PFSK-1 (cell line): ENCODE measurements around the gene COL21A1.

Experiments used
- FOXP2 ChIP-seq: optimal IDR thresholded peaks from 2 replicates; pipeline ENCODE3; 2011; ENCODE audit warnings: borderline replicate concordance, control low read depth, inconsistent platforms; ENCODE audit not compliant: insufficient read depth; ENCODE audit errors: extremely low read length, extremely low read depth
- POLR2AphosphoS5 ChIP-seq: IDR thresholded peaks from 2 replicates; pipeline ENCODE4 v1.6.1; 2012; ENCODE audit warnings: low read depth, mild to moderate bottlenecking, control low read depth, low read length, moderate library complexity
- SIN3A ChIP-seq: IDR thresholded peaks from 2 replicates; pipeline ENCODE4 v1.6.1; 2012; ENCODE audit warnings: mild to moderate bottlenecking, low read length, moderate library complexity, borderline replicate concordance; ENCODE audit not compliant: insufficient read depth
- TAF1 ChIP-seq: IDR thresholded peaks from 2 replicates; pipeline ENCODE4 v1.6.1; 2012; ENCODE audit warnings: low read length, control low read depth, borderline replicate concordance; ENCODE audit not compliant: insufficient read depth
- TF ChIP-seq, protein P1 (sequence below), 2 experiments: IDR thresholded peaks; 2 replicates each; pipeline versions ENCODE4 v1.6.1 to v1.8.0; 2011 to 2012; ENCODE audit warnings: low read depth in 2 of 2, low read length in 2 of 2, control low read depth in 1 of 2, inconsistent platforms in 1 of 2, mild to moderate bottlenecking in 1 of 2, moderate library complexity in 1 of 2; ENCODE audit not compliant: insufficient read depth in 1 of 2

The COL21A1 gene

DNA sequence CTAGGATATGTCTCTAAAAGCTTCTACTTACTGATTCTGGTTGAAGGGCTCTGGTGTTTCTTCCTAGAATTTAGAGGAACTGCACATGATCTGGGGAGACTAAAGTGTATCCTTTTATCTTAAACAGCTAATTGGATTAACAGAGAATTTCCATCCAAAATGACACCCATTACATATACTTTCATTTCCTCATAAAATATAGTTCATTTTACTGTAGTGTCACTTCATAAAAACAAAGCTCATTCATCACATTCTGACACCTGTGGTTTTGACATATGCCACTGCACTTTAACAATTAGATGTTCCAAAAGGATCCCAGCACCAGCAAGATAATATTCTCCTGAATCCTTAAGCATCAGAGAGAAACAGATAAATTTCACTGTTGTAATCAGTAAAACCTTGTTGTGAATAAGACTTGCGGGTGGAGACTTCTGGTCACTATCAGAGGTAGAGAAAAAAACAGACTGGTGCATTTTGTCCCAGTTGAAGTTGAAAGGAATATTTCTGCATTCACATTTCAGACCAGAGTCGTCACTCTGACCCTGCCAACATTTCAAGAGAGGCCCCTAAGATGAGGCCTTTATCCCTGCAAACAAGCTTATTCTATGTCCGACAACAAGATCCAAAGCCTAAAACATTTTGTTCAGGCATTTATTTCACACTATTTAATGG lies 196.7 kb downstream of the COL21A1 start:
- TF ChIP-seq POLR2AphosphoS5 = no peak
- no peak for TF ChIP-seq TAF1
- no peak for TF ChIP-seq SIN3A
- TF ChIP-seq FOXP2 = no peak
- TF ChIP-seq, protein P1, sequence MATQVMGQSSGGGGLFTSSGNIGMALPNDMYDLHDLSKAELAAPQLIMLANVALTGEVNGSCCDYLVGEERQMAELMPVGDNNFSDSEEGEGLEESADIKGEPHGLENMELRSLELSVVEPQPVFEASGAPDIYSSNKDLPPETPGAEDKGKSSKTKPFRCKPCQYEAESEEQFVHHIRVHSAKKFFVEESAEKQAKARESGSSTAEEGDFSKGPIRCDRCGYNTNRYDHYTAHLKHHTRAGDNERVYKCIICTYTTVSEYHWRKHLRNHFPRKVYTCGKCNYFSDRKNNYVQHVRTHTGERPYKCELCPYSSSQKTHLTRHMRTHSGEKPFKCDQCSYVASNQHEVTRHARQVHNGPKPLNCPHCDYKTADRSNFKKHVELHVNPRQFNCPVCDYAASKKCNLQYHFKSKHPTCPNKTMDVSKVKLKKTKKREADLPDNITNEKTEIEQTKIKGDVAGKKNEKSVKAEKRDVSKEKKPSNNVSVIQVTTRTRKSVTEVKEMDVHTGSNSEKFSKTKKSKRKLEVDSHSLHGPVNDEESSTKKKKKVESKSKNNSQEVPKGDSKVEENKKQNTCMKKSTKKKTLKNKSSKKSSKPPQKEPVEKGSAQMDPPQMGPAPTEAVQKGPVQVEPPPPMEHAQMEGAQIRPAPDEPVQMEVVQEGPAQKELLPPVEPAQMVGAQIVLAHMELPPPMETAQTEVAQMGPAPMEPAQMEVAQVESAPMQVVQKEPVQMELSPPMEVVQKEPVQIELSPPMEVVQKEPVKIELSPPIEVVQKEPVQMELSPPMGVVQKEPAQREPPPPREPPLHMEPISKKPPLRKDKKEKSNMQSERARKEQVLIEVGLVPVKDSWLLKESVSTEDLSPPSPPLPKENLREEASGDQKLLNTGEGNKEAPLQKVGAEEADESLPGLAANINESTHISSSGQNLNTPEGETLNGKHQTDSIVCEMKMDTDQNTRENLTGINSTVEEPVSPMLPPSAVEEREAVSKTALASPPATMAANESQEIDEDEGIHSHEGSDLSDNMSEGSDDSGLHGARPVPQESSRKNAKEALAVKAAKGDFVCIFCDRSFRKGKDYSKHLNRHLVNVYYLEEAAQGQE (IDR thresholded peaks at IDR 0.05; ENCODE audit: insufficient read depth in 1 of 2, low read depth in 2 of 2, low read length in 2 of 2) = no peak

DNA sequence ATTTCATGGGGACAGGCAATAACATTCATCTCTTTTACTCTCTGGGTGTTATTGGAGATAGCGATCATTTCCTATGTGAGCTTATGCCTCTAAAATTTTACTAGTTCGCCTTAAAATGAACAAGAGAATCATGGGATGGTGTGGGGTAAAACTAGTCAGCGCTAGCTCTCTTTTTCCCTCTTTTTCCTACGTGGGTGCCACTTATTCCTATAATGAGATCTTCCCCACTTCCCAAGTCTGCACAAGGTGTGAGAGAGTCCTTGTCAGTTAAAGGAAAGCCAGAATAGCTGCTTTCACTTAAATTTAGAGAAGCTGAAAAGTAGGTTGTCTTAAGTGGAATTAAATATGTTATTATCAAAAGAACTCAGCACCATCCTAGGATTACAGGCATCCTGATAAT lies 198.8 kb downstream of the COL21A1 start:
- no peak for TF ChIP-seq POLR2AphosphoS5
- TF ChIP-seq SIN3A = no peak
- TF ChIP-seq, protein P1 (IDR thresholded peaks at IDR 0.05; ENCODE audit: insufficient read depth in 1 of 2, low read depth in 2 of 2, low read length in 2 of 2) = no peak
- no peak for TF ChIP-seq FOXP2
- no peak for TF ChIP-seq TAF1

DNA sequence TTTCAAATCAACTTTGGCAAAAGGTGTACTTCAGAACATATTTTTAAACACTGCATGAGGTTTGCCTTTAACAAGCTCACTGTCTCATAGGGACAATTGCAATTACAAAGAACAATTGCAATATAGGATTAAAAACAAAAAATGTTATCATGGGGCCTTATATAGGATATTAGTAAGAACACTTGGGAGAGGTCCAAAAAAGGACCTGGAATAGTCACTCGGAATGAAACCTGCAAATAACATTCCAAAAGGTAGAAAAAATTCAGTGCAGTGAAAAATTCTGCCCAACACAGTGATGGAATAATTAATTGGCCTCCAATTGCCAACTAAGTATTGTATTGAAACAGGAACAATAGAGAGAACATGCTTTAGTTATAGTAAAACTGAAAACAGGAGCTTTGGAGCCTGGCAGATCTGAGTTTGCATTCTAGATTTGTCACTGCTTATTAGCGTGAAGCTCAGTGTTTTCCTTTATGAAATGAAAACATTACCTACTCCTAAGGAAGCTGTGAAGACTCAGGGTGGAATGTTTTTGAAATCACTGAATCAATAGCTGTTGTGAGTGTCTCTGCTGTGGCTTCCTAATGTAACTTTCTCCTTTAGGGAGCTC lies 199.3 kb downstream of the COL21A1 start:
- no peak for TF ChIP-seq FOXP2
- no peak for TF ChIP-seq POLR2AphosphoS5
- no peak for TF ChIP-seq SIN3A
- TF ChIP-seq TAF1 = no peak
- TF ChIP-seq, protein P1 (IDR thresholded peaks at IDR 0.05; ENCODE audit: insufficient read depth in 1 of 2, low read depth in 2 of 2, low read length in 2 of 2) = no peak

DNA sequence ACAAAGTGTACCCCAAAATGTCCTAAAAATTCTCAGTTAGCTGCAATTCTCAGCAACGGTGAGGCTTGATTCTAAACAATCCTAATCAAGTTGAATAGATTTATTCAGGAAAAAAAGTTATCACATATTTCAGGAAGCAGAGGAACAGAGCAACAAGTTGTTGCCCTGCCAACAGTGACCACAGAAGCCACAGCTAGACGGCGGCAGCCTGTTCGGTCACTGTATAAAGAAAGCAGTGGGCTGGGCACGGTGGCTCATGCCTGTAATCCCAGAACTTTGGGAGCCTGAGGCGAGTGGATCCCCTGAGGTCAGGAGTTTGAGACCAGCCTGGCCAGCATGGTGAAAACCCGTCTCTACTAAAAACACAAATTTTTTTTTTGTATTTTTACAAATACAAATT lies 200.8 kb downstream of the COL21A1 start:
- TF ChIP-seq POLR2AphosphoS5 = no peak
- no peak for TF ChIP-seq TAF1

DNA sequence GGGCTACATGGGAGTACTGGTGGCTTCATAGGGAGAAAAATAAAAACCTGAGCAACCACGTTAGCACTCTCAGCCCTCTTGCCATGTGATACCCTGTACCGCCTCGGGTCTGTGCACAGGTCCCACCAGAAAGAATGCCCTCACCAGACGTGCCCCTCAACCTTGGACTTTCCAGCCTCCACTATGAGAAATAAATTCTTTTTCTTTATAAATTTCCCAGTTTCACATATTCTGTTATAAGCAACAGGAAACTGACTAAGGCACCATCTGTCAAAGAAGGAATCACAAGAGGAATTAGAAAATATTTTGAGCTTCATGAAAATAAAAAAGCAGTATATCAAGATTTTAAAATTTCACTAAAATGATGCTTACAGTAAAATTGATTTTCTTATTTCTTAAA lies 203.6 kb downstream of the COL21A1 start:
- TF ChIP-seq, protein P1 (IDR thresholded peaks at IDR 0.05; ENCODE audit: insufficient read depth in 1 of 2, low read depth in 2 of 2, low read length in 2 of 2) = no peak
- TF ChIP-seq POLR2AphosphoS5 (no peak), FOXP2 (no peak), SIN3A (no peak), TAF1 (no peak)
